ENCODE results near the gene BAZ2B. TPM values are rescaled to one million over a fixed set of nuclear protein-coding genes. Genes with fewer than 3 reads are reported as not detected.

BAZ2B gene
- total RNA-seq, 1 experiment from 2014 or later = 19.9 TPM

- no TSS peak for BruUV-seq (replicated peaks)
- intact Hi-C loops (cut with micrococcal nuclease) = no loop called here
- Histone ChIP-seq H3K9me3 (ENCODE audit: control insufficient read depth in 1 of 2, insufficient read depth in 1 of 2, low read depth in 1 of 2, low read length in 2 of 2) (no peaks in the 10 kb centered on the region), H3K4me1 (ENCODE audit: control insufficient read depth in 1 of 2, insufficient read depth in 2 of 2, low read length in 2 of 2) (no peaks in the 10 kb centered on the region), H3K4me2 (ENCODE audit: low read length) (no peak overlapping the region), H3K27ac (ENCODE audit: low read depth, low read length) (no peak overlapping the region), H4K20me1 (ENCODE audit: insufficient read depth) (no peaks in the 10 kb centered on the region), H3K79me2 (ENCODE audit: insufficient read depth, low read length) (no peaks in the 10 kb centered on the region), H3K9ac (ENCODE audit: low read length) (no peak overlapping the region), H3K4me3 (replicated peaks in 1 of 2; ENCODE audit: low read depth in 1 of 2, low read length in 2 of 2) (no peak overlapping the region), H3K9me2 (ENCODE audit: insufficient read depth) (no peaks in the 10 kb centered on the region), H3K36me3 (ENCODE audit: control insufficient read depth in 1 of 2, insufficient read depth in 2 of 2, low read length in 2 of 2) (no peaks in the 10 kb centered on the region), H2AFZ (ENCODE audit: low read depth, low read length, poor library complexity, severe bottlenecking) (no peak overlapping the region), H3K27me3 (ENCODE audit: insufficient read depth, low read length) (no peaks in the 10 kb centered on the region)
- ATAC-seq (no peak), DNase-seq (ENCODE audit: low read depth, low spot score) (no peak)
- RAD21 ChIA-PET (ENCODE audit: low non-redundant PET in 1 of 2, low total read pairs in 2 of 2, uncharacterized antibody in 2 of 2, unreplicated experiment in 2 of 2) = no interaction called here
- POLR2A ChIA-PET = no interaction called here
- CTCF ChIA-PET = no interaction called here
- TF ChIP-seq CTCF (IDR thresholded peaks at IDR 0.05 in 2 of 3, conservative IDR thresholded peaks at IDR 0.05 in 1 of 3; ENCODE audit: borderline replicate concordance in 1 of 3, insufficient read depth in 1 of 3, low read depth in 2 of 3, low read length in 2 of 3) (no peak), MAX (IDR thresholded peaks at IDR 0.05) (no peak), POLR2AphosphoS5 (IDR thresholded peaks at IDR 0.05; ENCODE audit: low read depth, low read length) (no peak), ATF3 (IDR thresholded peaks at IDR 0.05) (no peak), YY1 (IDR thresholded peaks at IDR 0.05; ENCODE audit: extremely low read depth, insufficient replicate concordance, low read depth, low read length) (no peak)
Observed at GRCh38 chr2:159564081-159564480, 52.3 kb downstream of the BAZ2B start.

DNA sequence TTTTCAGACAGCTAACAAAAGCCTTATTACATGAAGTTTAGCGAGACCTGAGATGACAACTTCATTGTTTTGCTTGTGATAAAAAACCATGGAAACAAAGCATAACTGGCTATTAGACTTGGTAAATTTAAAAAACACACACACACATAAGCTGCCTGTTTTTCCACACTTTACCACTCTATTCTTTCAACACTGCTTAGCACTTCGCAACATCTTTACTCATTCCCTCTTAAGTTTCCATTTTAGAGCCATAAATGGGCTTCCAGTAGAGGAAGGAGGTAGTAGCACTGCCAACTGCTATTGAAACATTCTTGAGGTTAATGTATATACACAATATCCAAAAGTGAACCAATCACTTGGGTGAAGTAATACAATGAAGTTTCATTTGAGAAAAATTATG, 54.1 kb downstream of the BAZ2B start:
- Histone ChIP-seq H3K9ac (ENCODE audit: low read length) (no peak overlapping the region), H2AFZ (ENCODE audit: low read depth, low read length, poor library complexity, severe bottlenecking) (no peak overlapping the region), H3K36me3 (ENCODE audit: control insufficient read depth in 1 of 2, insufficient read depth in 2 of 2, low read length in 2 of 2) (no peaks in the 10 kb centered on the region), H3K4me3 (replicated peaks in 1 of 2; ENCODE audit: low read depth in 1 of 2, low read length in 2 of 2) (no peak overlapping the region), H3K27ac (ENCODE audit: low read depth, low read length) (no peak overlapping the region), H3K9me2 (ENCODE audit: insufficient read depth) (no peaks in the 10 kb centered on the region), H3K27me3 (ENCODE audit: insufficient read depth, low read length) (no peaks in the 10 kb centered on the region), H3K9me3 (ENCODE audit: control insufficient read depth in 1 of 2, insufficient read depth in 1 of 2, low read depth in 1 of 2, low read length in 2 of 2) (no peaks in the 10 kb centered on the region), H3K4me2 (ENCODE audit: low read length) (no peak overlapping the region), H4K20me1 (ENCODE audit: insufficient read depth) (no peaks in the 10 kb centered on the region), H3K79me2 (ENCODE audit: insufficient read depth, low read length) (no peaks in the 10 kb centered on the region), H3K4me1 (ENCODE audit: control insufficient read depth in 1 of 2, insufficient read depth in 2 of 2, low read length in 2 of 2) (no peaks in the 10 kb centered on the region)
- POLR2A ChIA-PET = no interaction called here
- RAD21 ChIA-PET (ENCODE audit: low non-redundant PET in 1 of 2, low total read pairs in 2 of 2, uncharacterized antibody in 2 of 2, unreplicated experiment in 2 of 2) = no interaction called here
- CTCF ChIA-PET = no interaction called here
- ATAC-seq = no peak
- no peak for DNase-seq (ENCODE audit: low read depth, low spot score)
- BruUV-seq (replicated peaks) = no TSS peak
- TF ChIP-seq, protein P1, sequence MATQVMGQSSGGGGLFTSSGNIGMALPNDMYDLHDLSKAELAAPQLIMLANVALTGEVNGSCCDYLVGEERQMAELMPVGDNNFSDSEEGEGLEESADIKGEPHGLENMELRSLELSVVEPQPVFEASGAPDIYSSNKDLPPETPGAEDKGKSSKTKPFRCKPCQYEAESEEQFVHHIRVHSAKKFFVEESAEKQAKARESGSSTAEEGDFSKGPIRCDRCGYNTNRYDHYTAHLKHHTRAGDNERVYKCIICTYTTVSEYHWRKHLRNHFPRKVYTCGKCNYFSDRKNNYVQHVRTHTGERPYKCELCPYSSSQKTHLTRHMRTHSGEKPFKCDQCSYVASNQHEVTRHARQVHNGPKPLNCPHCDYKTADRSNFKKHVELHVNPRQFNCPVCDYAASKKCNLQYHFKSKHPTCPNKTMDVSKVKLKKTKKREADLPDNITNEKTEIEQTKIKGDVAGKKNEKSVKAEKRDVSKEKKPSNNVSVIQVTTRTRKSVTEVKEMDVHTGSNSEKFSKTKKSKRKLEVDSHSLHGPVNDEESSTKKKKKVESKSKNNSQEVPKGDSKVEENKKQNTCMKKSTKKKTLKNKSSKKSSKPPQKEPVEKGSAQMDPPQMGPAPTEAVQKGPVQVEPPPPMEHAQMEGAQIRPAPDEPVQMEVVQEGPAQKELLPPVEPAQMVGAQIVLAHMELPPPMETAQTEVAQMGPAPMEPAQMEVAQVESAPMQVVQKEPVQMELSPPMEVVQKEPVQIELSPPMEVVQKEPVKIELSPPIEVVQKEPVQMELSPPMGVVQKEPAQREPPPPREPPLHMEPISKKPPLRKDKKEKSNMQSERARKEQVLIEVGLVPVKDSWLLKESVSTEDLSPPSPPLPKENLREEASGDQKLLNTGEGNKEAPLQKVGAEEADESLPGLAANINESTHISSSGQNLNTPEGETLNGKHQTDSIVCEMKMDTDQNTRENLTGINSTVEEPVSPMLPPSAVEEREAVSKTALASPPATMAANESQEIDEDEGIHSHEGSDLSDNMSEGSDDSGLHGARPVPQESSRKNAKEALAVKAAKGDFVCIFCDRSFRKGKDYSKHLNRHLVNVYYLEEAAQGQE (IDR thresholded peaks at IDR 0.05; ENCODE audit: low read depth) = no peak
- no peak for TF ChIP-seq CEBPB (IDR thresholded peaks at IDR 0.05; ENCODE audit: low read depth)
- TF ChIP-seq FOSL1 (IDR thresholded peaks at IDR 0.05; ENCODE audit: low read depth) = no peak
- TF ChIP-seq ZNF274 (IDR thresholded peaks at IDR 0.05; ENCODE audit: low read depth, low read length) = no peak
- TF ChIP-seq SRF (IDR thresholded peaks at IDR 0.05; ENCODE audit: low read depth) = no peak
- intact Hi-C loops (cut with micrococcal nuclease) = no loop called here
